Naive thymus-derived CD4-positive, alpha-beta T cell (primary cell): ENCODE measurements around the gene ZNF569. TPM values are rescaled to one million over a fixed set of nuclear protein-coding genes. Genes with fewer than 3 reads are reported as not detected.

Experiments used
- ATAC-seq: fragments of 150-1000 bp; cut with Tn5 transposase; 2 replicates; pipeline ENCODE4 v1.10.0; 2021; ENCODE audit warnings: mild to moderate bottlenecking, moderate library complexity
- CTCF ChIA-PET: fragments of 350-600 bp; sonication (Branson Sonifier 250); formaldehyde crosslinking; loops from one replicate; lab custom pipeline; 2021; ENCODE audit warnings: antibody characterized with exemption; lab: Charles Lee
- POLR2A ChIA-PET: fragments of 350-600 bp; sonication (Branson Sonifier 250); formaldehyde crosslinking; loops from one replicate; lab custom pipeline; 2021; ENCODE audit warnings: antibody characterized with exemption, inconsistent platforms; lab: Charles Lee
- DNase-seq, 9 donors: peaks; one replicate each; pipeline versions ENCODE4 v3.0.0 to v3.0.0-alpha.2; 2020 to 2022; ENCODE audit warnings: mixed read lengths in 1 of 9
- H3K27ac ChIP-seq: one replicate; pipeline ENCODE4 v1.7.0; 2013; ENCODE audit warnings: mild to moderate bottlenecking, low read depth, low read length, moderate library complexity
- H3K27me3 ChIP-seq, 2 donors: one replicate each; pipeline ENCODE4 v1.7.0; 2013; ENCODE audit warnings: low read length in 2 of 2, mild to moderate bottlenecking in 2 of 2, moderate library complexity in 2 of 2; ENCODE audit not compliant: control insufficient read depth in 2 of 2, insufficient read depth in 2 of 2
- H3K36me3 ChIP-seq, 3 experiments: 1 replicate in 2 of 3; 2 replicates in 1 of 3; pipeline ENCODE4 v1.7.0; 2013; ENCODE audit warnings: low read length in 3 of 3, mild to moderate bottlenecking in 3 of 3, moderate library complexity in 1 of 3; ENCODE audit not compliant: insufficient read depth in 3 of 3, control insufficient read depth in 2 of 3
- H3K4me1 ChIP-seq, 2 donors: one replicate each; pipeline ENCODE4 v1.7.0; 2013; ENCODE audit warnings: low read length in 2 of 2, mild to moderate bottlenecking in 2 of 2, moderate library complexity in 1 of 2; ENCODE audit not compliant: control insufficient read depth in 2 of 2, insufficient read depth in 2 of 2
- H3K4me3 ChIP-seq: 2 replicates; pipeline ENCODE4 v1.7.0; 2013; ENCODE audit warnings: mild to moderate bottlenecking, low read length
- H3K9me3 ChIP-seq, 3 experiments: 1 replicate in 2 of 3; 2 replicates in 1 of 3; pipeline ENCODE4 v1.7.0; 2013; ENCODE audit warnings: low read length in 3 of 3; ENCODE audit not compliant: control insufficient read depth in 2 of 3
- H3K27ac Mint-ChIP-seq, 9 donors: one replicate each; pipeline ENCODE4 v1.8.0; 2020 to 2022; ENCODE audit warnings: mixed read lengths in 9 of 9, mild to moderate bottlenecking in 8 of 9, moderate library complexity in 5 of 9, inconsistent platforms in 2 of 9
- H3K27me3 Mint-ChIP-seq, 5 donors: one replicate each; pipeline ENCODE4 v1.8.0; 2021 to 2022; ENCODE audit warnings: mixed read lengths in 5 of 5, mild to moderate bottlenecking in 1 of 5
- H3K36me3 Mint-ChIP-seq, 5 donors: one replicate each; pipeline ENCODE4 v1.8.0; 2020 to 2022; ENCODE audit warnings: mixed read lengths in 5 of 5, mild to moderate bottlenecking in 3 of 5, inconsistent platforms in 1 of 5
- H3K4me1 Mint-ChIP-seq, 7 donors: one replicate each; pipeline ENCODE4 v1.8.0; 2020 to 2022; ENCODE audit warnings: mixed read lengths in 7 of 7, mild to moderate bottlenecking in 3 of 7, inconsistent platforms in 1 of 7
- H3K4me3 Mint-ChIP-seq, 10 donors: one replicate each; pipeline ENCODE4 v1.8.0; 2020 to 2022; ENCODE audit warnings: mild to moderate bottlenecking in 10 of 10, mixed read lengths in 10 of 10, moderate library complexity in 6 of 10, inconsistent platforms in 2 of 10
- H3K9me3 Mint-ChIP-seq, 11 donors: one replicate each; pipeline ENCODE4 v1.8.0; 2020 to 2022; ENCODE audit warnings: mixed read lengths in 11 of 11, mild to moderate bottlenecking in 4 of 11, inconsistent platforms in 1 of 11, moderate library complexity in 1 of 11
- intact Hi-C, 2 donors: fragments of 100-400 bp; cut with micrococcal nuclease; formaldehyde crosslinking; loops; one replicate each; pipeline ENCODE4 v1.15.1; 2023
- polyA plus RNA-seq, 2 donors: library from polyadenylated mRNA; unstranded; fragments of 300-500 nt; fragmentation: Illumina TruSeq; gene quantifications; one replicate each; pipeline ENCODE4 v1.2.3, GENCODE V29; 2021
- total RNA-seq, 6 experiments: library from RNA in 5 of 6; stranded (reverse) in 5 of 6; gene quantifications; 1 replicate in 5 of 6; 2 replicates in 1 of 6; pipeline ENCODE4 v1.2.3 and lab custom pipeline; 2021 to 2026

Gene ZNF569
- total and polyA plus RNA-seq, 7 experiments from 2014 or later, result 4.1 to 16.4 (median 5.9) TPM

DNA sequence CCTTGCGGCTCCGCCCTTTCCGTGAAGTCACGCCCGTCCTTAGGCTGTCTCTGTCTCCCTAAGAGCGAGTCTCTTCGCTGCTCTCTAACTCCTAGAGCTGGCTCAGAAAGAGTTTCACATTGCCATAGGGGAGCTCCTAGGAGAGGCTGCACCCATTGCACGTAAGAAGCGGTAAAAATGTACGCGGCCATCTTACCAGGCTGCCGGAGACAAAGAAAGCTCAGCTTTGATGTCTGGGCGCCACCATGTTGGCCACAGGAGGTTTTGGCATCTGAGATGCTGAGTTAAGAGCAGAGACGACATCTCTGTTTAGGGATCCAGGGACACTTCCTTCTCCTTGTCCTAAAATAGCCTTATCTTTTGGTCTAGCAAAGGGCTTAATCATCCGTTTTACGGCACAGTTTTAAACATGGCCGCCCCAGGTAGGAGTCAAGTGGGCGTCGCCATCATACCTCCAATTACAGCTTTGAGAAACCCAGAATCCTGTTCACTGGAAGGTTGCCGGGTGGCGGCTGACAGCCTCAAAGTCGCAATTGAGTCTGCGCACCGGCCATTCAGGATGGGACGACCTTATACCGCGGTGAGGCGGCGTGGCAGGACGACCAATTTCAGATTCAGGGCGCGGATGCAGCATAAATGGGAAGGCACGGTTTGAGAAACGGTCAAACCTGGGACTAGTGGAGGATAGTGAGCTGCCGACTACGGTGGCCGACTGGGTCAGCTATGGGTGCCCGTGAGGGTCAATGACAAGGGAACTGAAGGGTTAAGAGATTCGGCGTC, 39.3 kb upstream of the ZNF569 start, which contains the start of gene ZNF793:
TSS of gene ZNF793 (plus strand) at position 553 of the 780 bp plus-strand sequence. CDS start 16,501 bp downstream, outside the sequence.
- CTCF ChIA-PET, result interaction anchor here (0.6 to 1.3 kb wide), 2 partner anchors 38 to 342 kb away, joined by 3 to 7 read pairs; partner anchors contain the start of gene ZNF570
- peak; percentile 33 to 88 (median 83) for DNase-seq
- H3K36me3 ChIP-seq, result peaks cover 0 to 15% (median 2%) of the 10 kb centered on the region in 3 experiments
- Mint-ChIP-seq H3K27ac (no peak within 1 kb of the TSS), H3K9me3 (peaks cover 4 to 56% (median 31%) of the 10 kb centered on the region in 11 donors), H3K36me3 (peaks cover 7 to 49% (median 32%) of the 10 kb centered on the region in 5 donors), H3K27me3 (peaks cover 0 to 5% (median 0%) of the 10 kb centered on the region in 5 donors), H3K4me1 (peaks cover 0 to 2% (median 0%) of the 10 kb centered on the region in 7 donors), H3K4me3 (no peak within 1 kb of the TSS)
- H3K9me3 ChIP-seq, result peaks cover 0 to 44% (median 0%) of the 10 kb centered on the region in 3 experiments
- H3K4me1 ChIP-seq, result peaks cover 0 to 14% of the 10 kb centered on the region in 2 donors
- intact Hi-C loops, result loop anchor here (1.0 to 10.0 kb wide), 16 partner anchors 37 to 1132 kb away; partner anchors contain the start of genes ZNF570 (in 2 of the 2), ZFP14 (in 1 of the 2), ZNF382 (in 1 of the 2) and ZNF383 (in 1 of the 2)
- peak within 1 kb of the TSS; percentile 83 for H3K4me3 ChIP-seq
- ATAC-seq, result peak; percentile 90
- no peaks in the 10 kb centered on the region for H3K27me3 ChIP-seq
- peak within 1 kb of the TSS; percentile 90 for H3K27ac ChIP-seq
- POLR2A ChIA-PET, result interaction anchor here (0.5 to 2.8 kb wide), 17 partner anchors 32 to 1326 kb away, joined by 3 to 49 read pairs (median 4); partner anchors contain the start of genes ZNF345, ZNF383, ZNF527 and ZNF540

DNA sequence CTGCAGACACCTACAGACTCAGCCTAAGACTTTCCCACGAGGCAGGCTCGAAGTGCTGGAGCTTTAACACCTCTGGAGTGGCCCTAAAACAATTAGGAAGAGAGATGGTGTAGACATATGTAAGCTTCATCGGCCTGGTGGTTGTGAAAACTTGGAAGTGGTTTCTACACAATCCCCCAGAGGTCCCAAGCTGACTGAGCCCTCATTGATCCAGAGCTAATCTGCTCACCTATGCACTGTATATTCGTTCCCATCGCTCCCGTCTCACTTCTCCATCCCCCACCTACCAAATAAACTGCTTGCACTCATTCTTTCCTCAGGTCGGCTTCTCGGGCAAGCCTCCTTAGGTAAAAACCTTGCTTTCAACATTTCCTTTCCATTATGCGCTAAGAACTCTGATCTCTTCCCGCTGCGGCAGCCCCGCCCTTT, 38.7 kb upstream of the ZNF569 start:
- H3K4me3 Mint-ChIP-seq, result no peak overlapping the region
- peaks cover 0 to 5% (median 0%) of the 10 kb centered on the region in 5 donors for H3K27me3 Mint-ChIP-seq
- peaks cover 0 to 9% (median 0%) of the 10 kb centered on the region in 3 experiments for H3K36me3 ChIP-seq
- H3K4me1 Mint-ChIP-seq, result peaks cover 0 to 2% (median 0%) of the 10 kb centered on the region in 7 donors
- H3K27ac ChIP-seq, result peak overlapping the region; percentile 90
- peak overlapping the region; percentile 83 for H3K4me3 ChIP-seq
- peaks cover 0 to 42% (median 0%) of the 10 kb centered on the region in 3 experiments for H3K9me3 ChIP-seq
- peaks cover 7 to 43% (median 26%) of the 10 kb centered on the region in 5 donors for H3K36me3 Mint-ChIP-seq
- H3K9me3 Mint-ChIP-seq, result peaks cover 4 to 56% (median 30%) of the 10 kb centered on the region in 11 donors
- ChIA-PET CTCF (interaction anchor here (0.6 to 1.3 kb wide), 3 partner anchors 37 to 341 kb away, joined by 3 to 7 read pairs (median 4); partner anchors contain the start of gene ZNF570), POLR2A (interaction anchor here (0.5 to 2.8 kb wide), 13 partner anchors 32 to 1326 kb away, joined by 3 to 49 read pairs (median 5); partner anchors contain the start of genes ZNF345, ZNF383, ZNF527 and ZNF540)
- no peak overlapping the region for H3K27ac Mint-ChIP-seq
- DNase-seq (no peak), ATAC-seq (peak; percentile 3)
- no peaks in the 10 kb centered on the region for H3K27me3 ChIP-seq
- intact Hi-C loops, result loop anchor here (1.0 to 10.0 kb wide), 16 partner anchors 37 to 1131 kb away; partner anchors contain the start of genes ZNF570 (in 2 of the 2), ZFP14 (in 1 of the 2), ZNF382 (in 1 of the 2) and ZNF383 (in 1 of the 2)
- peaks cover 0 to 14% of the 10 kb centered on the region in 2 donors for H3K4me1 ChIP-seq

DNA sequence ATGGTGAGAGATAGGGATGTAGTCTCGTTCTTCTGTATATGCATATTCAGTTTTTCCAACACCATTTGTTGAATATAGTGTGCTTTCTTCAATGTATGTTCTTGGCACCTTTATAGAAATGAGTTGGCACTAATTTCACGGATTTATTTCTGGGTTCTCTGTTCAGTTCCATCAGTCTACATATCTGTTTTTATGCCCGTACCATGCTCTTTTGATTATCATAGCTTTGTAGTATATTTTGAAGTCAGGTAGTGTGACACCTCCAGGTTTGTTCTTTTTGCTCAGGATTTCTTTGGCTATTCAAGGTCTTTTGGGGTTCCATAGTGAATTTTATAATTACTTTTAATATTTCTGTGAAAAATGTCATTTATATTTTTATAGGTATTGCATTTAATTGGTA, 25.0 kb upstream of the ZNF569 start:
- ATAC-seq, result no peak
- intact Hi-C loops, result no loop called here
- H3K27ac Mint-ChIP-seq, result no peak overlapping the region
- no peak overlapping the region for H3K4me3 ChIP-seq
- H3K27ac ChIP-seq, result no peak overlapping the region
- ChIA-PET CTCF (no interaction called here), POLR2A (no interaction called here)
- no peak for DNase-seq
- peaks cover 0 to 71% (median 0%) of the 10 kb centered on the region in 3 experiments for H3K9me3 ChIP-seq
- H3K4me1 ChIP-seq, result no peaks in the 10 kb centered on the region
- no peaks in the 10 kb centered on the region for H3K4me1 Mint-ChIP-seq
- H3K9me3 Mint-ChIP-seq, result peaks cover 12 to 96% (median 52%) of the 10 kb centered on the region in 11 donors
- H3K4me3 Mint-ChIP-seq, result no peak overlapping the region
- H3K36me3 ChIP-seq, result no peaks in the 10 kb centered on the region
- no peaks in the 10 kb centered on the region for H3K27me3 Mint-ChIP-seq
- peaks cover 0 to 39% (median 17%) of the 10 kb centered on the region in 5 donors for H3K36me3 Mint-ChIP-seq
- H3K27me3 ChIP-seq, result no peaks in the 10 kb centered on the region

- ATAC-seq (no peak), DNase-seq (no peak)
- Histone ChIP-seq H3K27me3 (no peaks in the 10 kb centered on the region), H3K27ac (no peak overlapping the region), H3K4me3 (peak overlapping the region; percentile 27), H3K4me1 (no peaks in the 10 kb centered on the region), H3K36me3 (peaks cover 23 to 57% (median 27%) of the 10 kb centered on the region in 3 experiments), H3K9me3 (peaks cover 28 to 93% (median 36%) of the 10 kb centered on the region in 3 experiments)
- Mint-ChIP-seq H3K9me3 (peaks cover 15 to 98% (median 79%) of the 10 kb centered on the region in 11 donors), H3K27ac (no peak overlapping the region), H3K4me1 (no peaks in the 10 kb centered on the region), H3K27me3 (no peaks in the 10 kb centered on the region), H3K4me3 (no peak overlapping the region), H3K36me3 (peaks cover 40 to 72% (median 64%) of the 10 kb centered on the region in 5 donors)
- ChIA-PET CTCF (no interaction called here), POLR2A (no interaction called here)
- intact Hi-C loops, result no loop called here
Observed at GRCh38 chr19:37484406-37485168, 17.3 kb upstream of the ZNF569 start.

DNA sequence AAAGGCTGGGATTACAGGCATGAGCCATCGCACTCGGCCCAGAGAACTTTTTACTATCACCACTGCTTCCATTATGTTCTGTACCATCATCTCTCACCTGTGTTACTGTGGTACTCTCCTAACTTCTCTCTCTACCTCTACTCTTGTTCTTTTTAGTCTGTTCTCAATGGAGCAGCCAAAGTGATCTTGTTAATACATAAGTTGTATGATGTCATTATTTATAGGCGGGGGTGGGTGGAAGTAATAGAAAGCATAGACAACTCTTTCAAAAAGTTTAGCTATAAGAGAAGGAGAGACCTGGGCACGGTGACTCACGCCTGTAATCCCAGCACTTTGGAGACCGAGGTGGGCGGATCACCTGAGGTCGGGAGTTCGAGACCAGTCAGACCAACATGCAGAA, 4.9 kb upstream of the ZNF569 start:
- peaks cover 0 to 25% (median 17%) of the 10 kb centered on the region in 3 experiments for H3K9me3 ChIP-seq
- no peak overlapping the region for H3K27ac Mint-ChIP-seq
- peaks cover 19 to 49% (median 32%) of the 10 kb centered on the region in 5 donors for H3K36me3 Mint-ChIP-seq
- H3K9me3 Mint-ChIP-seq, result peaks cover 7 to 49% (median 28%) of the 10 kb centered on the region in 11 donors
- H3K27ac ChIP-seq, result no peak overlapping the region
- DNase-seq (no peak), ATAC-seq (no peak)
- CTCF ChIA-PET, result no interaction called here
- H3K4me3 ChIP-seq, result no peak overlapping the region
- peaks cover 13 to 37% (median 15%) of the 10 kb centered on the region in 3 experiments for H3K36me3 ChIP-seq
- peaks cover 8 to 16% of the 10 kb centered on the region in 2 donors for H3K4me1 ChIP-seq
- peaks cover 21 to 30% (median 26%) of the 10 kb centered on the region in 7 donors for H3K4me1 Mint-ChIP-seq
- no peak overlapping the region for H3K4me3 Mint-ChIP-seq
- H3K27me3 ChIP-seq, result no peaks in the 10 kb centered on the region
- no peaks in the 10 kb centered on the region for H3K27me3 Mint-ChIP-seq
- POLR2A ChIA-PET, result interaction anchor here (0.9 to 1.6 kb wide), 2 partner anchors 101 to 148 kb away, joined by 4 read pairs; partner anchors contain the start of gene ZNF527
- intact Hi-C loops, result no loop called here
